H1 (cell line): ENCODE data around the gene ZNF571. TPM values are rescaled to one million over a fixed set of nuclear protein-coding genes. Genes with fewer than 3 reads are reported as not detected.

Experiments
- CTCF ChIA-PET: fragments of 300-600 bp; sonication (Branson Sonifier 250); formaldehyde crosslinking; loops from one replicate; lab custom pipeline; 2021; ENCODE audit not compliant: partially characterized antibody; lab: Charles Lee
- POLR2A ChIA-PET: fragments of 300-600 bp; sonication (Branson Sonifier 250); formaldehyde crosslinking; loops from one replicate; lab custom pipeline; 2021; ENCODE audit warnings: inconsistent platforms; ENCODE audit not compliant: partially characterized antibody; lab: Charles Lee
- DNase-seq, 2 experiments: peaks; one replicate each; pipeline versions ENCODE4 v3.0.0 to v3.0.0-alpha.2; 2010 to 2022; ENCODE audit warnings: low spot score in 2 of 2, low read depth in 1 of 2, mixed read lengths in 1 of 2
- FAIRE-seq: peaks from 2 replicates; lab custom pipeline; 2011; peaks lifted over from hg19 to GRCh38; lab: Jason Lieb, UNC
- H2AFZ ChIP-seq: 2 replicates; pipeline ENCODE4 v1.8.1; 2012; ENCODE audit warnings: low read length, inconsistent platforms
- H2AK5ac ChIP-seq: 2 replicates; pipeline ENCODE4 v1.6.1; 2013; ENCODE audit warnings: low read depth, low read length
- H2BK120ac ChIP-seq: replicated peaks from 2 replicates; pipeline ENCODE3; 2013; ENCODE audit warnings: low read depth, low read length, inconsistent platforms
- H2BK12ac ChIP-seq: 2 replicates; pipeline ENCODE4 v1.6.1; 2013; ENCODE audit warnings: low read depth, low read length
- H2BK15ac ChIP-seq: 2 replicates; pipeline ENCODE4 v1.6.1; 2013; ENCODE audit warnings: low read length
- H2BK20ac ChIP-seq: 2 replicates; pipeline ENCODE4 v1.6.1; 2013; ENCODE audit warnings: low read length
- H2BK5ac ChIP-seq: 2 replicates; pipeline ENCODE4 v1.6.1; 2013; ENCODE audit warnings: low read depth, low read length
- H3K14ac ChIP-seq: 2 replicates; pipeline ENCODE4 v1.6.1; 2013; ENCODE audit warnings: inconsistent platforms; ENCODE audit not compliant: insufficient read length
- H3K18ac ChIP-seq: 2 replicates; pipeline ENCODE4 v1.6.1; 2013; ENCODE audit warnings: low read length; ENCODE audit errors: extremely low read depth
- H3K23ac ChIP-seq: 2 replicates; pipeline ENCODE4 v1.6.1; 2013; ENCODE audit warnings: inconsistent platforms; ENCODE audit not compliant: insufficient read length
- H3K23me2 ChIP-seq: 2 replicates; pipeline ENCODE4 v1.6.1; 2013; ENCODE audit warnings: low read depth, low read length
- H3K27ac ChIP-seq: 2 replicates; pipeline ENCODE4 v1.6.1; 2011; ENCODE audit warnings: low read depth, low read length, inconsistent platforms
- H3K27me3 ChIP-seq, 4 experiments: replicated peaks in 1 of 4; 1 replicate in 1 of 4; 2 replicates in 3 of 4; pipeline versions ENCODE4 v1.6.1 to v1.8.1; 2011 to 2013; ENCODE audit warnings: low read length in 3 of 4, mild to moderate bottlenecking in 3 of 4, inconsistent platforms in 2 of 4, mixed read lengths in 2 of 4, moderate library complexity in 1 of 4; ENCODE audit not compliant: control insufficient read depth in 3 of 4, insufficient read depth in 3 of 4; ENCODE audit errors: extremely low read depth in 1 of 4
- H3K36me3 ChIP-seq, 4 experiments: 2 replicates each; pipeline versions ENCODE4 v1.6.1 to v1.8.1; 2011 to 2013; ENCODE audit warnings: mild to moderate bottlenecking in 4 of 4, low read length in 3 of 4, moderate library complexity in 2 of 4, control low read depth in 1 of 4, inconsistent platforms in 1 of 4; ENCODE audit not compliant: insufficient read depth in 4 of 4, control insufficient read depth in 2 of 4
- H3K4ac ChIP-seq: replicated peaks from 2 replicates; pipeline ENCODE3; 2013; ENCODE audit warnings: low read length, low read depth, mixed read lengths, inconsistent platforms; ENCODE audit not compliant: insufficient read length
- H3K4me1 ChIP-seq, 4 experiments: replicated peaks in 1 of 4; 1 replicate in 1 of 4; 2 replicates in 3 of 4; pipeline versions ENCODE4 v1.6.1 to v1.8.1; 2011 to 2013; ENCODE audit warnings: low read length in 3 of 4, inconsistent platforms in 2 of 4, mixed read lengths in 1 of 4; ENCODE audit not compliant: insufficient read depth in 4 of 4, control insufficient read depth in 3 of 4
- H3K4me2 ChIP-seq, 2 experiments: 2 replicates each; pipeline versions ENCODE4 v1.6.1 to v1.8.1; 2011 to 2013; ENCODE audit warnings: low read depth in 2 of 2, low read length in 2 of 2, control low read depth in 1 of 2, inconsistent platforms in 1 of 2, mild to moderate bottlenecking in 1 of 2; ENCODE audit not compliant: insufficient read depth in 1 of 2
- H3K4me3 ChIP-seq, 4 experiments: fragments of 200-600, 300-600 bp in 1 of 4; sonication (generic), shearing (Covaris generic), sonication (Bioruptor Twin) in 1 of 4; 2 replicates each; pipeline versions ENCODE4 v1.5.1 to v1.8.1; 2011 to 2016; ENCODE audit warnings: low read length in 4 of 4, low read depth in 3 of 4, control low read depth in 2 of 4, inconsistent platforms in 2 of 4, mild to moderate bottlenecking in 2 of 4, mixed read lengths in 1 of 4, moderate library complexity in 1 of 4; ENCODE audit not compliant: insufficient read depth in 2 of 4; ENCODE audit errors: extremely low read depth in 1 of 4
- H3K56ac ChIP-seq: replicated peaks from 2 replicates; pipeline ENCODE3; 2013; ENCODE audit warnings: low read depth, mild to moderate bottlenecking, mixed read lengths, low read length, inconsistent platforms; ENCODE audit not compliant: insufficient read length
- H3K79me1 ChIP-seq: 2 replicates; pipeline ENCODE4 v1.6.1; 2013; ENCODE audit warnings: low read depth, low read length, control low read depth
- H3K79me2 ChIP-seq, 2 experiments: 2 replicates each; pipeline versions ENCODE4 v1.6.1 to v1.8.1; 2012 to 2013; ENCODE audit warnings: low read length in 2 of 2, mild to moderate bottlenecking in 2 of 2, inconsistent platforms in 1 of 2; ENCODE audit not compliant: insufficient read depth in 2 of 2, control insufficient read depth in 1 of 2
- H3K9ac ChIP-seq, 4 experiments: replicated peaks in 1 of 4; 1 replicate in 1 of 4; 2 replicates in 3 of 4; pipeline versions ENCODE4 v1.6.1 to v1.8.1; 2011 to 2013; ENCODE audit warnings: low read depth in 3 of 4, low read length in 3 of 4, control low read depth in 2 of 4, mild to moderate bottlenecking in 2 of 4, moderate library complexity in 2 of 4, inconsistent platforms in 1 of 4; ENCODE audit errors: extremely low read depth in 1 of 4
- H3K9me3 ChIP-seq, 2 experiments: 2 replicates each; pipeline versions ENCODE4 v1.6.1 to v1.8.1; 2012 to 2013; ENCODE audit warnings: mild to moderate bottlenecking in 2 of 2, moderate library complexity in 2 of 2, control low read depth in 1 of 2, inconsistent platforms in 1 of 2, low read depth in 1 of 2, low read length in 1 of 2, mixed read lengths in 1 of 2; ENCODE audit not compliant: insufficient read depth in 2 of 2
- H4K20me1 ChIP-seq, 2 experiments: replicated peaks in 1 of 2; 2 replicates each; pipeline versions ENCODE3 to v1.8.1; 2011 to 2013; ENCODE audit warnings: inconsistent platforms in 2 of 2, low read length in 2 of 2, mild to moderate bottlenecking in 1 of 2; ENCODE audit not compliant: insufficient read depth in 2 of 2, control insufficient read depth in 1 of 2
- H4K5ac ChIP-seq: 2 replicates; pipeline ENCODE4 v1.6.1; 2013; ENCODE audit warnings: low read length, low read depth, mixed read lengths, inconsistent platforms; ENCODE audit not compliant: insufficient read length
- H4K8ac ChIP-seq: 2 replicates; pipeline ENCODE4 v1.8.0; 2013; ENCODE audit warnings: mild to moderate bottlenecking, moderate library complexity, low read length, inconsistent platforms; ENCODE audit not compliant: insufficient read depth; ENCODE audit errors: extremely low read depth
- H4K91ac ChIP-seq: replicated peaks from 2 replicates; pipeline ENCODE3; 2013; ENCODE audit warnings: low read length, mixed read lengths, inconsistent platforms; ENCODE audit not compliant: insufficient read length
- ATF3 ChIP-seq: IDR thresholded peaks from 2 replicates; pipeline ENCODE4 v1.6.1; 2011; ENCODE audit warnings: low read depth, mild to moderate bottlenecking, low read length; ENCODE audit not compliant: insufficient read depth
- BACH1 ChIP-seq: IDR thresholded peaks from 2 replicates; pipeline ENCODE4 v1.6.1; 2012; ENCODE audit warnings: low read length, improper control_type of control experiment
- MAFK ChIP-seq: IDR thresholded peaks from 2 replicates; pipeline ENCODE4 v1.6.1; 2012; ENCODE audit warnings: low read depth, mild to moderate bottlenecking, improper control_type of control experiment, low read length
- MAX ChIP-seq: IDR thresholded peaks from 2 replicates; pipeline ENCODE4 v1.6.1; 2012; ENCODE audit warnings: inconsistent platforms
- WGBS, 2 experiments: shearing (Covaris generic) in 1 of 2; methylation state at CpG; one replicate each; pipeline versions ENCODE4 v1.1.6 to v1.1.7; 2013 to 2015; ENCODE audit warnings: low lambda C conversion rate in 2 of 2, mixed read lengths in 2 of 2, inconsistent platforms in 1 of 2, low coverage in 1 of 2, missing lambda C conversion rate in 1 of 2; ENCODE audit not compliant: insufficient replicate concordance in 2 of 2, insufficient coverage in 1 of 2, insufficient read length in 1 of 2; ENCODE audit errors: extremely low coverage in 1 of 2, missing lambda C conversion rate in 1 of 2; 5-methylcytosine and 5-hydroxymethylcytosine counted together
- polyA plus RNA-seq, 7 experiments: library from polyadenylated mRNA; depleted of rRNA in 3 of 7; stranded (reverse) in 5 of 7; unstranded in 2 of 7; fragments of >200 nt in 5 of 7; fragments of 200-250 nt in 2 of 7; gene quantifications; 1 replicate in 5 of 7; 2 replicates in 1 of 7; 4 replicates in 1 of 7; pipeline versions ENCODE4 v1.2.1 to v1.2.3, GENCODE V29; 2011 to 2013; ENCODE audit warnings: missing spikeins in 2 of 7, mixed read lengths in 2 of 7
- total RNA-seq: library from RNA; stranded (reverse); fragmentation: NEBNext Ultra II Directional; extraction: Animal tissue kit (Norgen Biotek cat#: 25700); gene quantifications from 2 replicates; pipeline ENCODE4 v1.2.1, GENCODE V29; 2021

The ZNF571 gene
- total and polyA plus RNA-seq, 2 of the 8 experiments (the other 6 are each of a cell fraction or from before 2014, with no cell fraction given), result 1.8 to 3.9 TPM

DNA sequence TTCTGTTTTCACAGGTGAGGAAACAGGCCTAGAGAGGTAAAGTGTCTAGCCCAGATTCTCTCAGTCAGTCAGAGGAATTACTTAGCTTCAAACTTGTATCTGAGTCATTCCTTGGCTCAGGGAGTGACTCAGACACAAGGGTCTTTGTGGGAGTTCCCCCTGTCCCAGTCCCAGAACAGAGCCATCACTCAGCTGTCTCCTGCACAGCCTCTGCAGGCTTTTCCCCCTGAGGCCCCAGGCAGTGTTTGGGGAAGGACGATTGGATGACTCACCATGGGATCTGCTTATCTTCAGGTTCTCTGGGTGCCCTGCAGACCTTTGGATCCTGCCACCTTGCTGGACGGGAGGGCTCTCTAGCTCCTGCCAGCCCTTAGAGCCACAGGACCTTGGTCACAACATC lies 74.7 kb downstream of the ZNF571 start:
- H2AFZ ChIP-seq, result no peak overlapping the region
- FAIRE-seq (no peak), DNase-seq (no peak)
- no peak overlapping the region for H2BK15ac ChIP-seq
- H3K27ac ChIP-seq, result no peak overlapping the region
- no peaks in the 10 kb centered on the region for H3K23me2 ChIP-seq
- no peak overlapping the region for H2BK20ac ChIP-seq
- H3K18ac ChIP-seq, result no peak overlapping the region
- POLR2A ChIA-PET, result interaction anchor here (1.0 to 2.0 kb wide), 2 partner anchors 13 to 22 kb away, joined by 3 to 13 read pairs; partner anchors contain the start of gene ZNF793
- TF ChIP-seq BACH1, result no peak
- TF ChIP-seq MAFK, result no peak
- no peak for TF ChIP-seq MAX
- no peak for TF ChIP-seq ATF3
- TF ChIP-seq, all 59 proteins: peak for 0
- Histone ChIP-seq H3K9me3 (peaks cover 3 to 4% of the 10 kb centered on the region in 2 experiments; a peak in 1 of 4 replicates), H4K91ac (no peak overlapping the region), H2BK120ac (no peak overlapping the region), H2BK12ac (no peak overlapping the region), H3K79me2 (no peaks in the 10 kb centered on the region), H4K5ac (no peak overlapping the region), H3K9ac (no peak overlapping the region), H3K14ac (no peak overlapping the region), H4K8ac (no peak overlapping the region), H3K4me1 (no peaks in the 10 kb centered on the region), H2AK5ac (no peak overlapping the region), H3K4me2 (no peak overlapping the region), H3K4me3 (no peak overlapping the region), H3K23ac (no peak overlapping the region), H3K56ac (no peak overlapping the region), H2BK5ac (no peak overlapping the region), H3K27me3 (no peaks in the 10 kb centered on the region), H4K20me1 (no peaks in the 10 kb centered on the region), H3K79me1 (no peaks in the 10 kb centered on the region), H3K36me3 (peaks cover 3 to 36% (median 8%) of the 10 kb centered on the region in 4 experiments), H3K4ac (no peak overlapping the region)
- CTCF ChIA-PET, result no interaction called here
- WGBS, 2 experiments, result 78% methylated on average over 2 of the region's 2 CpGs; no CpG with 5 or more reads in 1 of the 2 experiments
